H1 (cell line): Measurements from ENCODE around the gene PRR3. TPM values are rescaled to one million over a fixed set of nuclear protein-coding genes. Genes with fewer than 3 reads are reported as not detected.
"Not testable (repeated sequence)": the region's sequence is repeated elsewhere in the genome, so short reads cannot be mapped to it uniquely, and the experiment has no call there.

Experiments used
- CTCF ChIA-PET: fragments of 300-600 bp; sonication (Branson Sonifier 250); formaldehyde crosslinking; loops from one replicate; lab custom pipeline; 2021; ENCODE audit not compliant: partially characterized antibody; lab: Charles Lee
- POLR2A ChIA-PET: fragments of 300-600 bp; sonication (Branson Sonifier 250); formaldehyde crosslinking; loops from one replicate; lab custom pipeline; 2021; ENCODE audit warnings: inconsistent platforms; ENCODE audit not compliant: partially characterized antibody; lab: Charles Lee
- DNase-seq, 2 experiments: peaks; one replicate each; pipeline versions ENCODE4 v3.0.0 to v3.0.0-alpha.2; 2010 to 2022; ENCODE audit warnings: low spot score in 2 of 2, low read depth in 1 of 2, mixed read lengths in 1 of 2
- FAIRE-seq: peaks from 2 replicates; lab custom pipeline; 2011; peaks lifted over from hg19 to GRCh38; lab: Jason Lieb, UNC
- H2AFZ ChIP-seq: 2 replicates; pipeline ENCODE4 v1.8.1; 2012; ENCODE audit warnings: low read length, inconsistent platforms
- H2AK5ac ChIP-seq: 2 replicates; pipeline ENCODE4 v1.6.1; 2013; ENCODE audit warnings: low read depth, low read length
- H2BK120ac ChIP-seq: replicated peaks from 2 replicates; pipeline ENCODE3; 2013; ENCODE audit warnings: low read depth, low read length, inconsistent platforms
- H2BK12ac ChIP-seq: 2 replicates; pipeline ENCODE4 v1.6.1; 2013; ENCODE audit warnings: low read depth, low read length
- H2BK15ac ChIP-seq: 2 replicates; pipeline ENCODE4 v1.6.1; 2013; ENCODE audit warnings: low read length
- H2BK20ac ChIP-seq: 2 replicates; pipeline ENCODE4 v1.6.1; 2013; ENCODE audit warnings: low read length
- H2BK5ac ChIP-seq: 2 replicates; pipeline ENCODE4 v1.6.1; 2013; ENCODE audit warnings: low read depth, low read length
- H3K14ac ChIP-seq: 2 replicates; pipeline ENCODE4 v1.6.1; 2013; ENCODE audit warnings: inconsistent platforms; ENCODE audit not compliant: insufficient read length
- H3K18ac ChIP-seq: 2 replicates; pipeline ENCODE4 v1.6.1; 2013; ENCODE audit warnings: low read length; ENCODE audit errors: extremely low read depth
- H3K23ac ChIP-seq: 2 replicates; pipeline ENCODE4 v1.6.1; 2013; ENCODE audit warnings: inconsistent platforms; ENCODE audit not compliant: insufficient read length
- H3K23me2 ChIP-seq: 2 replicates; pipeline ENCODE4 v1.6.1; 2013; ENCODE audit warnings: low read depth, low read length
- H3K27ac ChIP-seq: 2 replicates; pipeline ENCODE4 v1.6.1; 2011; ENCODE audit warnings: low read depth, low read length, inconsistent platforms
- H3K27me3 ChIP-seq, 4 experiments: replicated peaks in 1 of 4; 1 replicate in 1 of 4; 2 replicates in 3 of 4; pipeline versions ENCODE4 v1.6.1 to v1.8.1; 2011 to 2013; ENCODE audit warnings: low read length in 3 of 4, mild to moderate bottlenecking in 3 of 4, inconsistent platforms in 2 of 4, mixed read lengths in 2 of 4, moderate library complexity in 1 of 4; ENCODE audit not compliant: control insufficient read depth in 3 of 4, insufficient read depth in 3 of 4; ENCODE audit errors: extremely low read depth in 1 of 4
- H3K36me3 ChIP-seq, 4 experiments: 2 replicates each; pipeline versions ENCODE4 v1.6.1 to v1.8.1; 2011 to 2013; ENCODE audit warnings: mild to moderate bottlenecking in 4 of 4, low read length in 3 of 4, moderate library complexity in 2 of 4, control low read depth in 1 of 4, inconsistent platforms in 1 of 4; ENCODE audit not compliant: insufficient read depth in 4 of 4, control insufficient read depth in 2 of 4
- H3K4ac ChIP-seq: replicated peaks from 2 replicates; pipeline ENCODE3; 2013; ENCODE audit warnings: low read length, low read depth, mixed read lengths, inconsistent platforms; ENCODE audit not compliant: insufficient read length
- H3K4me1 ChIP-seq, 4 experiments: replicated peaks in 1 of 4; 1 replicate in 1 of 4; 2 replicates in 3 of 4; pipeline versions ENCODE4 v1.6.1 to v1.8.1; 2011 to 2013; ENCODE audit warnings: low read length in 3 of 4, inconsistent platforms in 2 of 4, mixed read lengths in 1 of 4; ENCODE audit not compliant: insufficient read depth in 4 of 4, control insufficient read depth in 3 of 4
- H3K4me2 ChIP-seq, 2 experiments: 2 replicates each; pipeline versions ENCODE4 v1.6.1 to v1.8.1; 2011 to 2013; ENCODE audit warnings: low read depth in 2 of 2, low read length in 2 of 2, control low read depth in 1 of 2, inconsistent platforms in 1 of 2, mild to moderate bottlenecking in 1 of 2; ENCODE audit not compliant: insufficient read depth in 1 of 2
- H3K4me3 ChIP-seq, 4 experiments: fragments of 200-600, 300-600 bp in 1 of 4; sonication (generic), shearing (Covaris generic), sonication (Bioruptor Twin) in 1 of 4; 2 replicates each; pipeline versions ENCODE4 v1.5.1 to v1.8.1; 2011 to 2016; ENCODE audit warnings: low read length in 4 of 4, low read depth in 3 of 4, control low read depth in 2 of 4, inconsistent platforms in 2 of 4, mild to moderate bottlenecking in 2 of 4, mixed read lengths in 1 of 4, moderate library complexity in 1 of 4; ENCODE audit not compliant: insufficient read depth in 2 of 4; ENCODE audit errors: extremely low read depth in 1 of 4
- H3K56ac ChIP-seq: replicated peaks from 2 replicates; pipeline ENCODE3; 2013; ENCODE audit warnings: low read depth, mild to moderate bottlenecking, mixed read lengths, low read length, inconsistent platforms; ENCODE audit not compliant: insufficient read length
- H3K79me1 ChIP-seq: 2 replicates; pipeline ENCODE4 v1.6.1; 2013; ENCODE audit warnings: low read depth, low read length, control low read depth
- H3K79me2 ChIP-seq, 2 experiments: 2 replicates each; pipeline versions ENCODE4 v1.6.1 to v1.8.1; 2012 to 2013; ENCODE audit warnings: low read length in 2 of 2, mild to moderate bottlenecking in 2 of 2, inconsistent platforms in 1 of 2; ENCODE audit not compliant: insufficient read depth in 2 of 2, control insufficient read depth in 1 of 2
- H3K9ac ChIP-seq, 4 experiments: replicated peaks in 1 of 4; 1 replicate in 1 of 4; 2 replicates in 3 of 4; pipeline versions ENCODE4 v1.6.1 to v1.8.1; 2011 to 2013; ENCODE audit warnings: low read depth in 3 of 4, low read length in 3 of 4, control low read depth in 2 of 4, mild to moderate bottlenecking in 2 of 4, moderate library complexity in 2 of 4, inconsistent platforms in 1 of 4; ENCODE audit errors: extremely low read depth in 1 of 4
- H3K9me3 ChIP-seq, 2 experiments: 2 replicates each; pipeline versions ENCODE4 v1.6.1 to v1.8.1; 2012 to 2013; ENCODE audit warnings: mild to moderate bottlenecking in 2 of 2, moderate library complexity in 2 of 2, control low read depth in 1 of 2, inconsistent platforms in 1 of 2, low read depth in 1 of 2, low read length in 1 of 2, mixed read lengths in 1 of 2; ENCODE audit not compliant: insufficient read depth in 2 of 2
- H4K20me1 ChIP-seq, 2 experiments: replicated peaks in 1 of 2; 2 replicates each; pipeline versions ENCODE3 to v1.8.1; 2011 to 2013; ENCODE audit warnings: inconsistent platforms in 2 of 2, low read length in 2 of 2, mild to moderate bottlenecking in 1 of 2; ENCODE audit not compliant: insufficient read depth in 2 of 2, control insufficient read depth in 1 of 2
- H4K5ac ChIP-seq: 2 replicates; pipeline ENCODE4 v1.6.1; 2013; ENCODE audit warnings: low read length, low read depth, mixed read lengths, inconsistent platforms; ENCODE audit not compliant: insufficient read length
- H4K8ac ChIP-seq: 2 replicates; pipeline ENCODE4 v1.8.0; 2013; ENCODE audit warnings: mild to moderate bottlenecking, moderate library complexity, low read length, inconsistent platforms; ENCODE audit not compliant: insufficient read depth; ENCODE audit errors: extremely low read depth
- H4K91ac ChIP-seq: replicated peaks from 2 replicates; pipeline ENCODE3; 2013; ENCODE audit warnings: low read length, mixed read lengths, inconsistent platforms; ENCODE audit not compliant: insufficient read length
- WGBS, 2 experiments: shearing (Covaris generic) in 1 of 2; methylation state at CpG; one replicate each; pipeline versions ENCODE4 v1.1.6 to v1.1.7; 2013 to 2015; ENCODE audit warnings: low lambda C conversion rate in 2 of 2, mixed read lengths in 2 of 2, inconsistent platforms in 1 of 2, low coverage in 1 of 2, missing lambda C conversion rate in 1 of 2; ENCODE audit not compliant: insufficient replicate concordance in 2 of 2, insufficient coverage in 1 of 2, insufficient read length in 1 of 2; ENCODE audit errors: extremely low coverage in 1 of 2, missing lambda C conversion rate in 1 of 2; 5-methylcytosine and 5-hydroxymethylcytosine counted together
- polyA plus RNA-seq, 7 experiments: library from polyadenylated mRNA; depleted of rRNA in 3 of 7; stranded (reverse) in 5 of 7; unstranded in 2 of 7; fragments of >200 nt in 5 of 7; fragments of 200-250 nt in 2 of 7; gene quantifications; 1 replicate in 5 of 7; 2 replicates in 1 of 7; 4 replicates in 1 of 7; pipeline versions ENCODE4 v1.2.1 to v1.2.3, GENCODE V29; 2011 to 2013; ENCODE audit warnings: missing spikeins in 2 of 7, mixed read lengths in 2 of 7
- total RNA-seq: library from RNA; stranded (reverse); fragmentation: NEBNext Ultra II Directional; extraction: Animal tissue kit (Norgen Biotek cat#: 25700); gene quantifications from 2 replicates; pipeline ENCODE4 v1.2.1, GENCODE V29; 2021

The PRR3 gene
- total and polyA plus RNA-seq, 2 of the 8 experiments (the other 6 are each of a cell fraction or from before 2014, with no cell fraction given), result 10.5 to 24.2 TPM

DNA sequence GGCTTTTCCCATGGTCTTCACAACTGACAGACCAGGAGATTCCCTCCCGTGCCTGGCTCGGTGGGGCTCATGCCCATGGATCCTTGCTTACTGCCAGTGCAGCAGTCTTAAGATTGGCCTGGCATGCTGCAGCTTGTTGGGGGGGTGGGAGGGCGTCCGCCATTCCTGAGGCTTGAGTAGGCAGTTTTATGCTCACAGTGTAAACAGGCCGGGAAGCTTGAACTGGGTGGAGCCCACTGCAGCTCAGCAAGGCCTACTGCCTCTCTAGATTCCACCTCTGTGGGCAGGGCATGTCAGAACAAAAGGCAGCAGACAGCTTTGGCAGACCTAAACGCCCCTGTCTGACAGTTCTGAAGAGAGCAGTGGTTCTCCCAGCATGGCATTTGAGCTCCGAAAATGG lies 36.0 kb upstream of the PRR3 start:
- WGBS, 2 experiments, result 84% methylated on average over 7 of the region's 7 CpGs; no CpG with 5 or more reads in 1 of the 2 experiments
- H3K36me3 ChIP-seq, H2AFZ ChIP-seq, H3K4me1 ChIP-seq, H3K14ac ChIP-seq, H3K9me3 ChIP-seq, H2AK5ac ChIP-seq, H3K27ac ChIP-seq, H3K9ac ChIP-seq, H3K56ac ChIP-seq, POLR2A ChIA-PET, H3K18ac ChIP-seq, DNase-seq, H2BK15ac ChIP-seq, H2BK20ac ChIP-seq, FAIRE-seq, H4K8ac ChIP-seq, H2BK120ac ChIP-seq, H3K27me3 ChIP-seq, H3K79me2 ChIP-seq, H4K91ac ChIP-seq, H3K23me2 ChIP-seq, H4K20me1 ChIP-seq, H3K4me3 ChIP-seq, H3K4ac ChIP-seq, H3K23ac ChIP-seq, H2BK5ac ChIP-seq, H3K79me1 ChIP-seq, H2BK12ac ChIP-seq, H4K5ac ChIP-seq, H3K4me2 ChIP-seq: not testable (repeated sequence)
- CTCF ChIA-PET, result interaction anchor here (1.2 to 2.6 kb wide), 4 partner anchors 11 to 36 kb away, joined by 3 to 12 read pairs (median 5); no protein-coding TSS in a partner anchor

DNA sequence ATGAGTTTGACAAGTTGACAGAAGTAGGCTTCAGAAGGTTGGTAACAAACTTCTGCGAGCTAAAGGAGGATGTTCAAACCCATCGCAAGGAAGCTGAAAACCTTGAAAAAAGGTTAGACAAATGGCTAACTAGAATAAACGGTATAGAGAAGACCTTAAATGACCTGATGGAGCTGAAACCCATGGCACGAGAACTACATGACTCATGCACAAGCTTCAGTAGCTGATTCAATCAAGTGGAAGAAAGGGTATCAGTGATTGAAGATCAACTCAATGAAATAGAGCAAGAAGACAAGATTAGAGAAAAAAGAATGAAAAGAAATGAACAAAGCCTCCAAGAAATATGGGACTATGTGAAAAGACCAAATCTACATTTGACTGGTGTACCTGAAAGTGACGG lies 35.1 kb upstream of the PRR3 start:
- H4K8ac ChIP-seq, H3K4ac ChIP-seq, H4K91ac ChIP-seq, H3K23ac ChIP-seq, H3K79me1 ChIP-seq, H3K4me3 ChIP-seq, H2BK20ac ChIP-seq, H4K20me1 ChIP-seq, H3K27ac ChIP-seq, H3K23me2 ChIP-seq, H3K18ac ChIP-seq, H2BK5ac ChIP-seq, H3K36me3 ChIP-seq, H3K14ac ChIP-seq, H3K4me1 ChIP-seq, H2BK15ac ChIP-seq, H4K5ac ChIP-seq, H3K9ac ChIP-seq, H3K56ac ChIP-seq, H2AK5ac ChIP-seq, H2BK12ac ChIP-seq, H3K9me3 ChIP-seq, DNase-seq, H3K79me2 ChIP-seq, H2AFZ ChIP-seq, H3K4me2 ChIP-seq, POLR2A ChIA-PET, H2BK120ac ChIP-seq, FAIRE-seq, H3K27me3 ChIP-seq: not testable (repeated sequence)
- CTCF ChIA-PET, result interaction anchor here (1.2 to 2.6 kb wide), 5 partner anchors 11 to 37 kb away, joined by 3 to 12 read pairs (median 4); no protein-coding TSS in a partner anchor
- WGBS, 2 experiments, result 87% methylated on average over 5 of the region's 5 CpGs; no CpG with 5 or more reads in 1 of the 2 experiments
